Gastrocnemius medialis (tissue), 4 donors: ENCODE data around the gene KRT33A.

Experiments
- POLR2A ChIP-seq, 2 donors: fragments of 450-650 bp; IDR thresholded peaks; one replicate each; pipeline ENCODE4 v1.6.1; 2017; ENCODE audit warnings: antibody characterized with exemption in 2 of 2, mild to moderate bottlenecking in 2 of 2, moderate library complexity in 2 of 2
- TF ChIP-seq, protein P1 (sequence below), 5 experiments: fragments of 450-650 bp in 3 of 5; fragments of 200-600 bp in 2 of 5; sonication (generic) in 2 of 5; IDR thresholded peaks in 4 of 5; conservative IDR thresholded peaks in 1 of 5; 1 replicate in 4 of 5; 2 replicates in 1 of 5; pipeline ENCODE4 v1.5.1; 2016 to 2019; ENCODE audit warnings: antibody characterized with exemption in 5 of 5, mild to moderate bottlenecking in 3 of 5, moderate library complexity in 3 of 5

DNA sequence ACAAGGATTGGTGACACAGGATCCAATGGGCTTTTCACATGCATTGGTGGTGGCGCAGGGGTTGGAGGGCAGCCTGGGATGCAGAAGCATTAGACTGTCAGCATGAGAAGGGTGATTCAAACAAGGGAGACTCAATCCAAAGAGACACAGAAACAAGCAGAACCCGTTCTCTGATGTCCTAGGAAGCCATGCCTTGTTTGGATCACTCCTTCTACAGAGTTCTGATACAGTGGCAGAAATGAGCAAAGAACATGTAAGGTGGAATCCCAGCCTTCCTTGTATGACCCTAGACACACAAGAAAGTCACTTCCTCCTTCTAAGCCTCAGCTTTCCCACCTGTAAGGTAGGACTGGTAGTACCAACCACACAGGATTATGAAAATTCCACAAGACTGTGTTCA, 13.3 kb upstream of the KRT33A start:
- TF ChIP-seq, protein P1, sequence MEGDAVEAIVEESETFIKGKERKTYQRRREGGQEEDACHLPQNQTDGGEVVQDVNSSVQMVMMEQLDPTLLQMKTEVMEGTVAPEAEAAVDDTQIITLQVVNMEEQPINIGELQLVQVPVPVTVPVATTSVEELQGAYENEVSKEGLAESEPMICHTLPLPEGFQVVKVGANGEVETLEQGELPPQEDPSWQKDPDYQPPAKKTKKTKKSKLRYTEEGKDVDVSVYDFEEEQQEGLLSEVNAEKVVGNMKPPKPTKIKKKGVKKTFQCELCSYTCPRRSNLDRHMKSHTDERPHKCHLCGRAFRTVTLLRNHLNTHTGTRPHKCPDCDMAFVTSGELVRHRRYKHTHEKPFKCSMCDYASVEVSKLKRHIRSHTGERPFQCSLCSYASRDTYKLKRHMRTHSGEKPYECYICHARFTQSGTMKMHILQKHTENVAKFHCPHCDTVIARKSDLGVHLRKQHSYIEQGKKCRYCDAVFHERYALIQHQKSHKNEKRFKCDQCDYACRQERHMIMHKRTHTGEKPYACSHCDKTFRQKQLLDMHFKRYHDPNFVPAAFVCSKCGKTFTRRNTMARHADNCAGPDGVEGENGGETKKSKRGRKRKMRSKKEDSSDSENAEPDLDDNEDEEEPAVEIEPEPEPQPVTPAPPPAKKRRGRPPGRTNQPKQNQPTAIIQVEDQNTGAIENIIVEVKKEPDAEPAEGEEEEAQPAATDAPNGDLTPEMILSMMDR (IDR thresholded peaks at IDR 0.05 in 4 of 5, conservative IDR thresholded peaks at IDR 0.05 in 1 of 5): no peak
- no peak for TF ChIP-seq POLR2A (IDR thresholded peaks at IDR 0.05)
